Measurements from ENCODE around the gene PSMB5.
"Not testable (repeated sequence)": the region's sequence is repeated elsewhere in the genome, so short reads cannot be mapped to it uniquely, and the experiment has no call there.

- not testable (repeated sequence) for TF ChIP-seq CTCF (IDR thresholded peaks at IDR 0.05; ENCODE audit: low read depth, low read length, missing input control); SP1 (IDR thresholded peaks at IDR 0.05); REST (IDR thresholded peaks at IDR 0.05); ATF3 (IDR thresholded peaks at IDR 0.05)
Observed at GRCh38 chr14:23013749-23014054, 21.0 kb downstream of the PSMB5 start.
